ENCODE results near the gene EHMT2.
"Not testable (repeated sequence)": the region's sequence is repeated elsewhere in the genome, so short reads cannot be mapped to it uniquely, and the experiment has no call there.

- not testable (repeated sequence) for TF ChIP-seq CTCF (IDR thresholded peaks at IDR 0.05); SP1 (CRISPR knock-in tag; conservative IDR thresholded peaks at IDR 0.05); MAX (CRISPR knock-in tag; IDR thresholded peaks at IDR 0.05); MYBL2 (CRISPR knock-in tag; IDR thresholded peaks at IDR 0.05); ETV6 (CRISPR knock-in tag; IDR thresholded peaks at IDR 0.05); ESRRA (CRISPR knock-in tag; IDR thresholded peaks at IDR 0.05; ENCODE audit: borderline replicate concordance); PREB (CRISPR knock-in tag; IDR thresholded peaks at IDR 0.05; ENCODE audit: borderline replicate concordance); ZBTB43 (CRISPR knock-in tag; IDR thresholded peaks at IDR 0.05); E2F1 (CRISPR knock-in tag; IDR thresholded peaks at IDR 0.05); ZNF423 (CRISPR knock-in tag; IDR thresholded peaks at IDR 0.05); NR1H2 (CRISPR knock-in tag; IDR thresholded peaks at IDR 0.05); GRHL2 (CRISPR knock-in tag; IDR thresholded peaks at IDR 0.05; ENCODE audit: insufficient replicate concordance, severe bottlenecking)
Measured at GRCh38 chr6:31868658-31868971, 28.9 kb downstream of the EHMT2 start.

All from WTC11 (cell line).